Fibroblast of villous mesenchyme (primary cell): ENCODE results near the gene SEPTIN8. TPM values are rescaled to one million over a fixed set of nuclear protein-coding genes. Genes with fewer than 3 reads are reported as not detected.
A peak's percentile ranks its signal among the peaks of the same experiment; 100 is the strongest.

Source experiments
- DNase-seq: peaks from one replicate; pipeline ENCODE4 v3.0.0-alpha.2; 2010; ENCODE audit warnings: low read depth
- H3K4me3 ChIP-seq: 2 replicates; pipeline ENCODE4 v1.5.1; 2011; ENCODE audit warnings: low read depth, mild to moderate bottlenecking, low read length
- CTCF ChIP-seq: IDR thresholded peaks from 2 replicates; pipeline ENCODE4 v1.5.1; 2012; ENCODE audit warnings: low read depth, mild to moderate bottlenecking, low read length; ENCODE audit not compliant: insufficient read depth
- total RNA-seq: library from RNA; depleted of rRNA; stranded (reverse); fragments of >200 nt; gene quantifications from 2 replicates; pipeline ENCODE4 v1.2.3, GENCODE V29; 2012

The SEPTIN8 gene
- total RNA-seq, 1 donor: 51.4 TPM

- peak; percentile 23 for DNase-seq
- no peak for TF ChIP-seq CTCF
- no peak overlapping the region for H3K4me3 ChIP-seq
Observed at GRCh38 chr5:132816554-132816953, 39.5 kb upstream of the SEPTIN8 start.

- no peak for DNase-seq
- no peak for TF ChIP-seq CTCF
- no peak overlapping the region for H3K4me3 ChIP-seq
Observed at GRCh38 chr5:132816083-132816482, 39.0 kb upstream of the SEPTIN8 start.

GRCh38 chr5:132815454-132815853, 38.4 kb upstream of the SEPTIN8 start:
- DNase-seq: peak; percentile 33
- no peak overlapping the region for H3K4me3 ChIP-seq
- no peak for TF ChIP-seq CTCF

- no peak for TF ChIP-seq CTCF
- no peak overlapping the region for H3K4me3 ChIP-seq
- no peak for DNase-seq
Observed at GRCh38 chr5:132814503-132815294, 37.7 kb upstream of the SEPTIN8 start.

DNA sequence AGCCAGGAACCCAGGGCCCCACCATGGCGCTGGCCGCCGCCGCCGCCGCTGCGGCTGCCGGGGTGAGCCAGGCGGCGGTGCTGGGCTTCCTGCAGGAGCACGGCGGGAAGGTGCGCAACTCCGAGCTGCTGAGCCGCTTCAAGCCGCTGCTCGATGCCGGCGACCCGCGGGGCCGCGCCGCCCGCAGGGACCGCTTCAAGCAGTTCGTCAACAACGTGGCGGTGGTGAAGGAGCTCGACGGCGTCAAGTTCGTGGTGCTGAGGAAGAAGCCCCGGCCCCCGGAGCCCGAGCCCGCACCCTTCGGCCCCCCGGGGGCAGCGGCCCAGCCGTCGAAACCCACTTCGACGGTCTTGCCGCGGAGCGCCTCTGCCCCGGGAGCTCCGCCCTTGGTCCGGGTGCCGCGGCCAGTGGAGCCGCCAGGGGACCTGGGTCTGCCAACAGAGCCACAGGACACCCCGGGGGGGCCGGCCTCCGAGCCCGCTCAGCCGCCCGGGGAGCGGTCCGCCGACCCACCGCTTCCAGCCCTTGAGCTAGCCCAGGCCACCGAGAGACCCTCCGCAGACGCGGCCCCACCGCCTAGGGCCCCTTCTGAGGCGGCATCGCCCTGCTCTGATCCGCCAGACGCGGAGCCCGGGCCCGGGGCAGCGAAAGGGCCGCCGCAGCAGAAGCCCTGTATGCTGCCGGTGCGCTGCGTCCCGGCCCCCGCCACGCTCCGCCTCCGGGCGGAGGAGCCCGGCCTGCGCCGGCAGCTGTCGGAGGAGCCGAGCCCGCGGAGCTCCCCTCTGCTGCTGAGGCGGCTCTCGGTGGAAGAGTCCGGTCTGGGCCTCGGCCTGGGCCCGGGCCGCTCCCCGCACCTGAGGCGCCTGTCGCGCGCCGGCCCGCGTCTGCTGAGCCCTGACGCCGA, 36.8 kb upstream of the SEPTIN8 start:
- DNase-seq: no peak
- H3K4me3 ChIP-seq: peak overlapping the region; percentile 41
- TF ChIP-seq CTCF: no peak

- H3K4me3 ChIP-seq: peak within 1 kb of the TSS; percentile 41
- TF ChIP-seq CTCF: no peak
- no peak for DNase-seq
Observed at GRCh38 chr5:132812781-132813598, 36.0 kb upstream of the SEPTIN8 start, which contains the start of gene SOWAHA. SOWAHA (plus strand) TSS chr5:132813302; CDS start chr5:132813622, 320 bp downstream.
